ENCODE measurements around the gene KMT2D. TPM values are rescaled to one million over a fixed set of nuclear protein-coding genes. Genes with fewer than 3 reads are reported as not detected.

KMT2D gene
- total and polyA plus RNA-seq, 10 of the 15 experiments (the other 5 are each of a cell fraction or from before 2014, with no cell fraction given): 0.51 to 71.5 (median 10.4) TPM

- TF ChIP-seq ATF2 (IDR thresholded peaks at IDR 0.05; ENCODE audit: low read length): no peak
- TF ChIP-seq USF2 (IDR thresholded peaks at IDR 0.05; ENCODE audit: borderline replicate concordance, low read depth, low read length): no peak
- 0 out of 2 replicates have a peak, but pooled peaks have one; percentile 34 for TF ChIP-seq PAX8 (IDR thresholded peaks at IDR 0.05)
- no peak; the same call in none of the 2 replicates for TF ChIP-seq SIN3A (IDR thresholded peaks at IDR 0.05; ENCODE audit: low read depth, low read length)
- peak; percentile 88 for TF ChIP-seq RUNX3 (IDR thresholded peaks at IDR 0.05; ENCODE audit: low read length)
- 0 out of 2 replicates have a peak, but pooled peaks have one; percentile 20 for TF ChIP-seq ZNF687 (IDR thresholded peaks at IDR 0.05)
- peak; percentile 81; the same call in 1 of the 2 replicates for TF ChIP-seq STAT1 (conservative IDR thresholded peaks at IDR 0.05)
- TF ChIP-seq ZNF207 (IDR thresholded peaks at IDR 0.05; ENCODE audit: borderline replicate concordance): peak; percentile 81; the same call in 1 of the 2 replicates
- TF ChIP-seq KLF5 (IDR thresholded peaks at IDR 0.05; ENCODE audit: partially characterized antibody): peak; percentile 61
- no peak for TF ChIP-seq CBX3 (IDR thresholded peaks at IDR 0.05; ENCODE audit: borderline replicate concordance, low read depth)
- TF ChIP-seq CBFB (IDR thresholded peaks at IDR 0.05; ENCODE audit: low read depth): peak; percentile 87; the same call in 1 of the 2 replicates
- 0 out of 2 replicates have a peak, but pooled peaks have one; percentile 26 for TF ChIP-seq ZNF24 (IDR thresholded peaks at IDR 0.05)
- TF ChIP-seq BMI1 (IDR thresholded peaks at IDR 0.05; ENCODE audit: borderline replicate concordance): no peak
- no peak for TF ChIP-seq ZNF384 (IDR thresholded peaks at IDR 0.05; ENCODE audit: borderline replicate concordance, low read depth, low read length)
- peak; percentile 36; the same call in 1 of the 2 replicates for TF ChIP-seq ZBED1 (IDR thresholded peaks at IDR 0.05; ENCODE audit: borderline replicate concordance)
- peak; percentile 93 for TF ChIP-seq RB1 (IDR thresholded peaks at IDR 0.05; ENCODE audit: borderline replicate concordance)
- TF ChIP-seq GATAD2B (conservative IDR thresholded peaks at IDR 0.05; ENCODE audit: low read depth): peak; percentile 96
- peak in 1 of 2 experiments; percentile 65; a peak in 1 of 4 replicates for TF ChIP-seq SRF (IDR thresholded peaks at IDR 0.05; ENCODE audit: low read depth in 2 of 2, low read length in 2 of 2)
- TF ChIP-seq POLR2AphosphoS5 (IDR thresholded peaks at IDR 0.05; ENCODE audit: low read length): peak; percentile 56; the same call in 1 of the 2 replicates
- peak; percentile 52; the same call in 1 of the 2 replicates for TF ChIP-seq ESRRA (IDR thresholded peaks at IDR 0.05; ENCODE audit: low read length)
- TF ChIP-seq MAX (IDR thresholded peaks at IDR 0.05; ENCODE audit: low read depth, low read length): peak; percentile 94
- 0 out of 2 replicates have a peak, but pooled peaks have one; percentile 31 for TF ChIP-seq HDGF (IDR thresholded peaks at IDR 0.05)
- 0 out of 2 replicates have a peak, but pooled peaks have one; percentile 46 for TF ChIP-seq BCL11A (IDR thresholded peaks at IDR 0.05; ENCODE audit: low read depth, low read length)
- peak; percentile 61; the same call in 1 of the 2 replicates for TF ChIP-seq ZSCAN29 (IDR thresholded peaks at IDR 0.05)
Observed at GRCh38 chr12:49060237-49061156, at the start of gene KMT2D (continued).

All from GM12878 (cell line).